Activated CD4-positive, CD25-positive, alpha-beta regulatory T cell treated with anti-CD3 and anti-CD28 coated beads, Interleukin-2, amount 50 U/mL, for 24 hours (primary cell): ENCODE results near the gene PSIP1.
A peak's percentile ranks its signal among the peaks of the same experiment; 100 is the strongest.
"Not testable (repeated sequence)": the region's sequence is repeated elsewhere in the genome, so short reads cannot be mapped to it uniquely, and the experiment has no call there.

Source experiments
- ATAC-seq, 2 donors: fragments of 150-1000 bp; cut with Tn5 transposase; one replicate each; pipeline ENCODE4 v1.10.0; 2021; ENCODE audit warnings: mild to moderate bottlenecking in 1 of 2, moderate library complexity in 1 of 2

PSIP1 gene

GRCh38 chr9:15510789-15511575, at the start of gene PSIP1:
TSS of gene PSIP1 (minus strand) at chr9:15510970. CDS start at chr9:15510188, 782 bp downstream.
- ATAC-seq, result peak; percentile 82 to 84

- peak; percentile 8 to 12 for ATAC-seq
Measured at GRCh38 chr9:15553528-15553898, 42.7 kb upstream of the PSIP1 start.

GRCh38 chr9:15552636-15553527, 42.1 kb upstream of the PSIP1 start, which contains the start of gene CCDC171:
TSS of gene CCDC171 (plus strand) at chr9:15553043. CDS start at chr9:15564089, 11,046 bp downstream.
- ATAC-seq, result peak; percentile 84 to 88

GRCh38 chr9:15549611-15550010, 38.8 kb upstream of the PSIP1 start:
- no peak for ATAC-seq

- ATAC-seq, result no peak
Measured at GRCh38 chr9:15543047-15543813, 32.5 kb upstream of the PSIP1 start.

GRCh38 chr9:15542624-15543023, 31.9 kb upstream of the PSIP1 start:
- ATAC-seq, result no peak

- ATAC-seq, result no peak
Measured at GRCh38 chr9:15541872-15542271, 31.1 kb upstream of the PSIP1 start.

- peak; percentile 59 to 61 for ATAC-seq
Measured at GRCh38 chr9:15531380-15531779, 20.6 kb upstream of the PSIP1 start.

- ATAC-seq, result no peak
Measured at GRCh38 chr9:15529566-15530324, 19.0 kb upstream of the PSIP1 start.

- ATAC-seq, result not testable (repeated sequence)
Measured at GRCh38 chr9:15527035-15527434, 16.3 kb upstream of the PSIP1 start.

GRCh38 chr9:15525958-15526357, 15.2 kb upstream of the PSIP1 start:
- ATAC-seq, result no peak

GRCh38 chr9:15524845-15525455, 14.2 kb upstream of the PSIP1 start:
- ATAC-seq, result no peak

GRCh38 chr9:15522130-15522755, 11.5 kb upstream of the PSIP1 start:
- ATAC-seq, result peak in 1 of 2 donors; percentile 32

- ATAC-seq, result no peak
Measured at GRCh38 chr9:15521254-15521653, 10.5 kb upstream of the PSIP1 start.

- ATAC-seq, result no peak
Measured at GRCh38 chr9:15519831-15520230, 9.1 kb upstream of the PSIP1 start.

GRCh38 chr9:15513335-15513734, 2.6 kb upstream of the PSIP1 start:
- no peak for ATAC-seq

GRCh38 chr9:15512889-15513288, 2.1 kb upstream of the PSIP1 start:
- no peak for ATAC-seq

GRCh38 chr9:15512204-15512603, 1.4 kb upstream of the PSIP1 start:
- no peak for ATAC-seq

- peak; percentile 46 to 59 for ATAC-seq
Measured at GRCh38 chr9:15509931-15510788, 610 bp downstream of the PSIP1 start.

GRCh38 chr9:15505921-15506320, 4.8 kb downstream of the PSIP1 start:
- no peak for ATAC-seq
